DMS153 treated with DMSO at 0.1 percent for 48 hours (cell line): ENCODE data around the gene NFE2L3.
A peak's percentile ranks its signal among the peaks of the same experiment; 100 is the strongest.
"Not testable (repeated sequence)": the region's sequence is repeated elsewhere in the genome, so short reads cannot be mapped to it uniquely, and the experiment has no call there.

Experiments used
- DNase-seq: peaks from one replicate; lab custom pipeline; 2025; ENCODE audit not compliant: unreplicated experiment; lab: John Stamatoyannopoulos, UW

The NFE2L3 gene, protein sequence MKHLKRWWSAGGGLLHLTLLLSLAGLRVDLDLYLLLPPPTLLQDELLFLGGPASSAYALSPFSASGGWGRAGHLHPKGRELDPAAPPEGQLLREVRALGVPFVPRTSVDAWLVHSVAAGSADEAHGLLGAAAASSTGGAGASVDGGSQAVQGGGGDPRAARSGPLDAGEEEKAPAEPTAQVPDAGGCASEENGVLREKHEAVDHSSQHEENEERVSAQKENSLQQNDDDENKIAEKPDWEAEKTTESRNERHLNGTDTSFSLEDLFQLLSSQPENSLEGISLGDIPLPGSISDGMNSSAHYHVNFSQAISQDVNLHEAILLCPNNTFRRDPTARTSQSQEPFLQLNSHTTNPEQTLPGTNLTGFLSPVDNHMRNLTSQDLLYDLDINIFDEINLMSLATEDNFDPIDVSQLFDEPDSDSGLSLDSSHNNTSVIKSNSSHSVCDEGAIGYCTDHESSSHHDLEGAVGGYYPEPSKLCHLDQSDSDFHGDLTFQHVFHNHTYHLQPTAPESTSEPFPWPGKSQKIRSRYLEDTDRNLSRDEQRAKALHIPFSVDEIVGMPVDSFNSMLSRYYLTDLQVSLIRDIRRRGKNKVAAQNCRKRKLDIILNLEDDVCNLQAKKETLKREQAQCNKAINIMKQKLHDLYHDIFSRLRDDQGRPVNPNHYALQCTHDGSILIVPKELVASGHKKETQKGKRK

DNA sequence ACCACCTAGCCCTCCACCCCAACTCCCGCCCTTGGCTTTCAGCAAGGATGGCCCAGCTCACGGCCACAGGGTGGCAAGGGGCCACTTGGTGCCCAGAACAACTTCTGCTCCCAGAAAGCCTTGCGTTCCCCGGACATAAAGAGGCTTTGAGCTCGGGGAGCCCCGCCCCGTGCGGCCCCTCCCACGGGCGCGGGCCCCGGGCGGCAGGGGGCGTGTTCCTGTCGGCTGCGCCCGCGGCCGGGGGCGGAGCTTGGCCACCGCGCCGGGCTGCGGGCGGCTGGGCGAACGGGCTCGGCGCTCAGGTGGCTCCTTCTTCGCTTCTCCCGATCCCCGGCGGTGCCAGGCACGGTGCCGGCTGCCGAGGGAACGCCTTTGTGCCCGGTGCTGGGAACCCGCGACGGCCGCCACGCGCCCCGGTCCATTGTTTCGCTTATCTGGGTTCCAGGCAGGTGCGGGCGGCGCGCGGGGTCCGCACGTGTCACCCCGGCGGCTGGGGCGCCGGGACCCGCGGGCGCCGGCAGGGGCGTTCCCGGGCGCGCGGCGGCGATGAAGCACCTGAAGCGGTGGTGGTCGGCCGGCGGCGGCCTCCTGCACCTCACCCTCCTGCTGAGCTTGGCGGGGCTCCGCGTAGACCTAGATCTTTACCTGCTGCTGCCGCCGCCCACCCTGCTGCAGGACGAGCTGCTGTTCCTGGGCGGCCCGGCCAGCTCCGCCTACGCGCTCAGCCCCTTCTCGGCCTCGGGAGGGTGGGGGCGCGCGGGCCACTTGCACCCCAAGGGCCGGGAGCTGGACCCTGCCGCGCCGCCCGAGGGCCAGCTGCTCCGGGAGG, at the start of gene NFE2L3:
TSS of gene NFE2L3 (plus strand) at position 246 of the 829 bp plus-strand sequence. CDS start at position 547, 301 bp downstream.
- DNase-seq = peak; percentile 87

DNA sequence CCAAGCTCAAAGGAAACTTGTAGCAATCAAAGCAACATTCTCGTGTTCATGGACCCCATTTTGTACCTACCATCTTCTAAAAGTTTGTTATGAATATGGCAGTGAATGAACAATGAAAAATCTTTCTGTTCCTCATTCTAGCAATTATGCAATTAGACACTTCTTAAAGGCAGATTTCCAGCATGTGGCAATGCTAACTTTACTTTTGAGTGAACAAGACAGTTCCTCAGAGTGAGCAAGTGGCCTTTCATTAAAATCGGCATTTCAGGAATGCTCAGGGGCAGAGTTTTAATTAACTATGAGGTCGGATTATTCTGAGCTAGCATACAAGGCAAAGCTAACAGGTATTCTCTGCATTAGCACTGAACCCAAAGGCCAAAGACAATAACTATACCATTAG, 48.4 kb upstream of the NFE2L3 start:
- no peak for DNase-seq

DNA sequence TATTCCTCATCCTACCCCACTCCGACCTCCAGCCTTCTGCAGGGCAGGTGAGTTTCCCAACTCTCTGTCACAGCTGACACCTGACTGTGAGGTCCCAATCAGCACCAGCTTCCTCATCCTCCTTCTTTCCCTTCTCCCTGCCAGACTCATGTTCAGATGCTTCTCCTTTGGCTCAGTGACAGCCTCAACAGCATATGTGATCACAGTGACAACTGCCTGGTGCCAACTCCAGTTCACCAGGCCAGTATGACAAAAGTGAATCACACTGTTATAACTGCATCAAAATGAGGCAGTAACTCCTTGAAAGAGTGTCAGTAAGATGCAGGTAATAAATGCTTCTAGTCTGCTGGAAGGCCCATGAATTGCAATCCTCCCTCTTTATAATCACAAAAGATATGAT, 46.8 kb upstream of the NFE2L3 start:
- DNase-seq = no peak

DNA sequence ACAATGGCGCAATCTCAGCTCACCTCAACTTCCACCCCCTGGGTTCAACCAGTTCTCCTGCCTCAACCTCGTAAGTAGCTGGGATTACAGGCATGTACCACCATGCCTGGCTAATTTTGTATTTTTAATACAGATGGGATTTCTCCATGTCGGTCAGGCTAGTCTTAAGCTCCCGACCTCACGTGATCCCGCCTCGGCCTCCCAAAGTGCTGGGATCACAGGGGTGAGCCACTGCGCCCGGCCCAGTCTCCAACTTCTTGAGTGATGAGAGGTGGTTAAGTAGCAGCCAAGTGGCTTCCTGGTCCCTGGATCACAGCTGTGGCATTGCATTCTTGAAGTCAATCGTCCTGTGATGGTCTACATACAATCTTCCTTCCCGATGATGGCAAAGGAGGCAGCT, 46.1 kb upstream of the NFE2L3 start:
- no peak for DNase-seq

DNA sequence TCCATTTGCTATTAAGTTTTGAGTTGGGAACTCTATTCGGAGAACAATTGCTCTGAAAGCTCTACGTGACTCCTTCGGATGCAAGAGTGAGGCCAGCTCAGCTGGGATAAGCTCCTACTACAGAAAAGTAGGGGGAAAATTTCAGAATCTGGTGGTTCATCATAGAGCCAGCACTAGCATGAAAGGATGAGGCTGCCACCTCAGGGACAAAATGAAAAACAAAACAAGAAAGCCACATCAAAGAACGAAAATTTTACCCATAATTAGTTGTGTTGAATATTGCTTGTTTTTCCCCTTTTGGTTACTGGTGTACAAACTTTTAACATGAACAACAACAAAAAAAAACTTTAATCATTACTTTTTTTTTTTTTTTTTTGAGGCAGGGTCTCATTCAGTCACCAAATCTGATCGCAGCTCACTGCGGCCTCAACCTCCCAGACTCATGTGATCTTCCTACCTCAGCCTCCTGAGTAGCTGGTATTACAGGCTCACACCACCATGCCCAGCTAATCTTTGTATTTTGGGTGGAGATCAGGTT, 39.7 kb upstream of the NFE2L3 start:
- DNase-seq = no peak

DNA sequence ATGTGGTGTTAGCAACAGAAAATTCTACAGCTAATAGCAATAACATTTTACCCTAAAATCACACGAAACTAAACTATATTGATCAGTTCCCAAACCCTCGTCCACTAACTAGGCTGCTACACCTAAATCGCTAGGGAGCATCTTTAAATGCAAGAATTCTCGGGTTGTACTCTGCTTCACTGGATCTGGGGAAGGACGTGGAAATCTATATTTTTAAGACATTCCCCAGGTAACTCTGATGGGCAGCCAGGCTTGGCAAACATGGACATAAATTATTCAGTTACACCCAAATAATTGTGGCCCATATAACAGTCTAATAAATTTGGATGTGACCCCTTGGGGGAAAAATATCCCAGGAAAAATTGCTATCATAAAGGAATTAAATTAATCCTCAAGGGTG, 36.3 kb upstream of the NFE2L3 start:
- DNase-seq = no peak

DNA sequence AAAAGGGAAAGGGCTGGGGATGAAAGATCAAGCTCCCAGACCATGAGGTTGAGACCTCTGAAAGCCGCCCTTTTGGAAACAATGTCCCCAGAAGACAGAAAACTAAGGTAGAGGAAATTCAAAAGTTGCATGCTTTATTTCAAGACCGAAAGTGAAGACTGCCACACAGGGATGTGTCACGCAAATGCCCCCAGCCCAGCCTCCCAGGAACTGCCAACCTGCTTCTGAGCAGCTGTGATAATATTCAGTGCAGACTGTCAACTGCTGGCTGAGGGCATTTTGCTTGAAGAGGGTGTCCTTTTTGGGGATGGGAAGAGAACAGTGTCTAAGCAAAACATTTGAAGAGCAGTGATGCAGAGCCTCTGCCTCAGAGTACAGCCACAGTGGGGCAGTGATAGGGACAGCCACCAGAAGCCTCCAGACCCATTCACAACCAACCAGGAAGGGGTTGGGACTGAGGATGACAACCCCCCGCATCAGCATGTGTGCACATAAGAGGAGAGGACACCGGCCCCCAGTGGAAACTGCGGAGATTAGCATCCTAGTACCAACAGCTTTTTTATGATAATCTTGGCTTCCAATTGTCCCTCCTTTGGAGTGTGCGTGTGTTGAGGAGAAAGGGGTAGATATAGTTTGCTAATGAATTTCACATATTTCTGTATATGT, 34.7 kb upstream of the NFE2L3 start:
- no peak for DNase-seq

DNA sequence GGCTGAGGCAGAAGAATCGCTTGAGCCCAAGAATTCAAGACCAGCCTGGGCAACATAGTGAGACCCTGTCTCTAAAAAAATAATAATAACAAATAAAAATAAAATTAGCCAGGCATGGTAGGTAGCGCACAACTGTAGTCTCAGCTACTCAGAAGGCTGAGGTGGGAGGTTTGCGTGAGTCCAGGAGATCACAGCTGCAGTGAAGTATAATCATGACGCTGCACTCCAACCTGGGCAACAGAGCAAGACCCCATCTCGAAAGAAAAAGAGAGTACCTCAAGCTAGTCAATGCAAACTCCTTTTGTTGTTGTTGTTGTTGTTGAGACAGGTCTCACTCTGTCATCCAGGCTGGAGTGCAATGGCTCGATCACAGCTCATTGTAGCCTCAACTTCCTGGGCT, 34.0 kb upstream of the NFE2L3 start:
- no peak for DNase-seq

DNA sequence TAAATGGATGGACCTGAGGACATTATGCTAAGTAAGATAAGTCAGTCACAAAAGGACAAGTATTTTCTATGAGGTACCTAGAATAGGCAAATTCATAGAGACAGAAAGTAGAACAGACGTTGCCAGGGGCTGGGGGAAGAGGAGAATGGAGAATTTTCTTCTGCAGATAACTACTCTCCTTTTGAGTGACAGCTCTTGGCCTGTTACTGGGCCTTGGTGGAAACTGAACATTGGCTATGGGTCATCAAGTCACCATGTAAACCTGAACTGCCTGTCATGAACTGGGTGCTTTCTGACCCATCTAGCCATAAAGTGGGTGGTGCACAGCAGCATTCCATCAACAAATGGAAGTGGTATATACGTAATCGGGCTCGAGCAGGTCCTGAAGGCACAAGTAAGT, 29.3 kb upstream of the NFE2L3 start:
- DNase-seq = no peak

DNA sequence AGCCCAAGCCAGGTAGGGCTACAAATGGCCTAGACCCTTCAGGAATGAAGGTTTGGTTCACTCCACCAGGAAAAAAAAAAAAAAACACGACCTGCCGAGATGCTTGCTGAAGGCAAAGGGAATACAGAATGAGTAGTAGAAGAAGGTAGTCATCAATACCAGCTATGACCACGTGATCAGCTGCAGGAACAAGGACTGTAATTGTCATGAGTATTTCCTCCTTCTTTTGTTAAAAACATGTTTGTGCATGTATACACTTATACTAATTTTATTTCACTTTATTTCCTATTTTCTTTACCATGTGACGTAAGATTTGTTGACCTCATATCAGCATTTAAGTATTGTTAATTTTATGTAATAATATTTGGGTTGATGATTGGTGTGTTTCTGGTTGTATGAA, 27.2 kb upstream of the NFE2L3 start:
- DNase-seq = not testable (repeated sequence)

DNA sequence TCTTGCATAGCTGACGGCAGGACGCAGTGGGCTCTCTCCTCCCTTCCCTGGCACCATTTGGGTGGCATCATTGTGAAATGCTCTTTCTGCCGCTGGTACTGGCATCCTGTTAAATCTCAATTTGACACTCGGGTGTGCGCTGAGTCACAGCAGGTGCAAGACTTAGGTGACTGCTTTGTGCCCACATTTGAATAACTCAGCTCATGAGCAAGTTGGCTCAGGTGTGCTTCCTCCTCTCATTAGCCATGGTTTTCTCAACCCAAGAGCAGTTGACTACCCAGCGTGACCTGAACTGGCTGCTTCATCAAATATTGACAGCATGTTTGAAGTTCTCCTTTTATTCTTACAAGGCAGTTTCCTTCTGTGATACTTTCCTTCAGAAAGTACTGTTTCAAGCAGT, 24.6 kb upstream of the NFE2L3 start:
- no peak for DNase-seq

DNA sequence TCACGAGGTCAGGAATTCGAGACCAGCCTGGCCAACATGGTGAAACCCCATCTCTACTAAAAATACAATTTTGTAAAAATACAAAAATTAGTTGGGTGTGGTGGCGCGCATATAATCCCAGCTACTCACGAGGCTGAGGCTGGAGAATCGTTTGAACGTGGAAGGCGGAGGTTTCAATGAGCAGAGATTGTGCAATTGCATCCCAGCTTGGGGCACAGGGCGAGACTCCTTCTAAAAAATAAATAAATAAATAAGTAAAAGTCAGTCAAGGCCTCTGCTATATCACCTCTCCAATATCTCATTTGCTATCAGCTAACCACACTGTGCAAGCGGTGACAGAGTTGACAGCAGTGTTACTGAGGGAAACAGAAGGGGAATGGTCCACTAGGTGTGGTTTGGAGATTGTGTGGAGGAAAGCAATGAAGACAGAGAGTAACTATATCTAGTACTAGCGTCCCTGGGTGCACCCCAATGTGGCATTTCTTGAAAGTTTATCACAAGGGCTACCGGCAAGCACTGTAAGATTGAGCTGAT, 20.9 kb upstream of the NFE2L3 start:
- no peak for DNase-seq

DNA sequence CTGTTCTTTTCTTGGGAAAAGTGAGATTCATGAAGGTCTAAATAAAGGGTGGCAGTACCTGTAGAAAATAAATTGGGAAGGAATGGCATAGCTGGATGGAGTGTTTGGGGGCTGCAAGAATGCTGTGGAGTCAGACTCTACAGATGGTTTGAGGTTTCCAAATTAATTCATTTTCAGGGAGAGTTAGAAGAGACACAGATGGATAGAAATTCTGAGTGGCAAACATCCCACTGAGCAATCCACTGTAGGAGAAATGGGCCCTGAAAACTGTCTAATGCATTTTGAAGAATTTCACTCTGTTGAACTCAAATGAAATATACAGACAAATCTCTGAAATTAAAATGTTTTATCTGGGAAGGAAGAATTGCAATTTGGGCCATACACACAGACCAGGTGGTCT, 16.9 kb upstream of the NFE2L3 start:
- DNase-seq = no peak

DNA sequence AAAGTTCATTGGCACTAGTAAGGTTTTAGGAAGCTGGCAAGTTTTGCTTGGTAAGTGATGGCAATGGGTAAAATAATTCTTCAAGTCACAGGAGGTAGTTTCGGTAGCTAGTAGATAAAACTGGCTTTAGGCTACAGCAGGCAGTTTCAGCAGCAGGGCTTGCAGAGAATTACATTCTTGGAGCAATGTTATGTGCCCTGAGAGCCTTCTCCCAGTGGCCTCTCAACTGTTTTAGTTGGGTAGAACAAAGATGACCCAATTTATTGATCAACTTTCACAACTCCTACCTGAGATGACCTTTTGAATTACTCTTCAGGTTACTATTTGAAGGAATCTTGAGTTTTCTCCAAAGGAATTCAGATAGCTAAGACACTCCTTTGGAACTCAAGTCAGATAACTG, 16.4 kb upstream of the NFE2L3 start:
- DNase-seq = no peak

DNA sequence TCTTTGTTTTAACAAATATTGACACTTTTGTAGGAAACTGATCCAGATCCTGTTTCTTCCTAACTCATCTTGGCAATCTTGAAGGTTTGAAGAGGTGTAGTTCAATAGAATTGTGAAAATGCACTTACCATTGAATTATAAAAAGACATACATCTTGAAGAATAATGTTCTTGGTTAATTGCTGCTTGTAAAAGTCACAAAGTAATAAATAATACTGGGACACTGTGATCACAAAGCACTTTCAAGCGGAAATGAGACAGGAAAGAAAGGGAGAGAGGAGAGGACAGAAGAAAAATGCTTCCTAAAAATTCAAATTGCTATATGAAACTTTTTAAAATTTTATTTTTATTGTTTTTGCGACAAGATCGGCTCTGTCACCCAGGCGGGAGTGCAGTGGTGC, 15.2 kb upstream of the NFE2L3 start:
- no peak for DNase-seq

DNA sequence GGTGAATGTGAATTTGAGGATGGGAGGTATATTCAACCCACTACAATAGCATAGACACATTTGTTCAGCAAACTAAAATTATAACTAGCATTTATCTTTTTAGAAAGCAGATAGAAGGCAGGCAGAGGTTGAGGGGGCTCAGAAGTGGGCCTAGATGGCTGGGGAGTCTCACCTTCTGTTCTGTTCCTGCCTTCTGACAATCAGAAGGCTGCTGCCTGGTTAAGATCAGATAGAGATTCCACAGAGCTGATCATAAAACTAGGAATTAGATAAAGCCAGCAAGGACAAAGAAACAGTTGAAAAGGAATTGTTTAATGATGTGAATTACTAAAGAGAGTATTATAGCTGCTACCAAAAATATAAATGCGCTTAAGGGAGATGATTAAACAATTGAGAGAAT, 11.6 kb upstream of the NFE2L3 start:
- DNase-seq = no peak

DNA sequence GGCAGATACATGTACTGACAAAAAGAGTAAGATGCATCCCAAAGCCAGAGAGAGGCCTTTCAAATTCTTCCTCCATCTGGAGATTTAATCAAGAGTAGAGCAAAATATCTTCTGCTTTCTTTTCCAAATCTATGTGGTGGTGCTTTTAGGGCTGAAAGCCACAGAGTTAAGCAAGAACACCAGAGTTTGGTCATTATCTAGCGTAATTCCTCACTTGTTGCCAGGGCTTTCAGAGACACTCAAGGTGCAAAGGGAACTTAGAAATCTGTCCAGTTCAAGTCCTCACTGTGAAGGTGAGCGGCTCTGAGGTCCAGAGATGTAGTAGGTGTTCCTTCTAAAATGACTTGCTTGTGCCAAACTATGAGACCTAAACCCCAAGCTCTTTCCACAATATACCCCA, 10.9 kb upstream of the NFE2L3 start:
- DNase-seq = no peak

DNA sequence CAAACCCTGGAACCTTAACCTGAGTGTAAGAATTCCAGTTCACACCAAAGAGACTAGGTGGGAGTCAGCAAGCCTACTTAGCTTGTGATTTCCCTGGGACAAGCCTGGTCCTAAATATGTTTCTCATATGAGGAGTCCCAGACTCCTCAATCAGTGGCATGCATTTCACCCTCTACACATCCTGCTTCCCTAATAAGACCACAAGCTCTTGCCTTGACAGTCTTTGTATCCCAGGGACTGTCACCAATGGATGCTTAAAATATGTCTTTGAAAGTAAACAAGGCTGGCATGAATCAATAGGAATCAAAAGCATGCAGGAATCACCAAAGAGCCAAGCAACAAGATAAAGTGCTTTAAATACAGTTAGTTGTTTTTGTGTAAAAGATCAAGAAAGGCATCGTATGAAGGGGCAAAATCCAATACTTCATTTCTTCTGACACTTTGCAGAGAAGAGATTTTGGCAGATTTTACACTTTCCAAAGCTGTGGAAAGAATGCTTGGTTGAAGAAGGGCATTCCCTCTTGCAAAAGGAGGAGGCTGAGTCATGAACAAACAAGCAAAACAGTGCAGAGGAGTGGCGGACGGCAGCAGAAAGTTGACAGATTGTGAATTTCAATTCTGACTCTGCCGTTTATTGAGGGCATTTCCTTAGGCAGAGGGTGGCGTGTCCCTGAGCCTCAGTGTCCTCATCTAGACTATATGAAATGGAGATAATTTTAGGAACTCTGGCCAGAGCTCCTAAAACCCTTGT, 8.5 kb upstream of the NFE2L3 start:
- DNase-seq = no peak

DNA sequence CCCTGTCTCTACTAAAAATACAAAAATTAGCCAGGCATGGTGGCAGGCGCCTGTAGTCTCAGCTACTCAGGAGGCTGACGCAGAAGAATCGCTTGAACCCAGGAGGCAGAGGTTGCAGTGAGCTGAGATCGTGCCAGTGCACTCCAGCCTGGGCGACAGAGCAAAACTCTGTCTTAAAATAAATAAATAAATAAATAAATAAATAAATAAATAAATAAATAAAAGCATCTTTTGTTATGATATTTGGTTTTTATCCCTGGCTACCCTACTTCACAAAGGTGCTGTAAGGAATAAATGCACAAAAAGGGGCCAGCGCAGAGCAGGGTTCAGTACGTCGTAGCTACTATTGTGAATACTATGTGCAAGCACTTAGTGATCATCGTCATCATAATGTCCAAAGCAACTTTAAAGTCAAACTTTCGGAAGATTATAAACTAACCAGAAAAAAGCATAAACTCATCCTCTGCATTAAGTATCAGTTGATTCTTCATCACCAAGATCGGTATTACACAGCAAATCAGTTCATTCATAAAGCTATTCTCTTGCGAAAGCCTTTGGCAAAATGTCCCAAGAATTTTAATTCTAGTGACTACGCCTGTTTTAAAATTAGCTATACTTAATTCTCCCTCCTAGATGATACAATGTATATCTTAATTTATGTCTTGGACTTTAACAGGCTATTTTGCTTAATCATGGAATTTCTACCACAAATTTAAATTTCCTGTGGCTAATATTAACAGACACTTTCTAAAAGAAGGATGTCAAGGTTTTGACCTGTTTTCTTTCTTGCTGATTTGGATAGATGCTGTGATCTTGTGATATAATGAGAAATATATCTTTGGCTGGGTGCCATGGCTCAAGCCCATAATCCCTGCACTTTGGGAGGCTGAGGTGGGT, 7.6 kb upstream of the NFE2L3 start:
- DNase-seq = no peak
